Nucleus accumbens (tissue), 56 donors: ENCODE data around the gene BEST1.

ENCODE experiments used
- DNase-seq, 56 donors: peaks; one replicate each; lab custom pipeline; 2025; lab: John Stamatoyannopoulos, UW

BEST1 gene

DNA sequence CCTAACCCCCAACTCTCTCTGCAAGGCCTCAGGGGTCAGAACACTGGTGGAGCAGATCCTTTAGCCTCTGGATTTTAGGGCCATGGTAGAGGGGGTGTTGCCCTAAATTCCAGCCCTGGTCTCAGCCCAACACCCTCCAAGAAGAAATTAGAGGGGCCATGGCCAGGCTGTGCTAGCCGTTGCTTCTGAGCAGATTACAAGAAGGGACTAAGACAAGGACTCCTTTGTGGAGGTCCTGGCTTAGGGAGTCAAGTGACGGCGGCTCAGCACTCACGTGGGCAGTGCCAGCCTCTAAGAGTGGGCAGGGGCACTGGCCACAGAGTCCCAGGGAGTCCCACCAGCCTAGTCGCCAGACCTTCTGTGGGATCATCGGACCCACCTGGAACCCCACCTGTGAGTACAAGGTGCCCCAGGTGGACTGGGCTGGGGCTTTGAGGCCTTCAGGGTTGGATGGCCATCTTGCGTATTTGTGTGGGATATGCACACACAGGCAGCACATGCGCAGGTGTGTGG is at the start of gene BEST1:
BEST1 (plus strand) TSS at position 317 of the 513 bp plus-strand sequence. CDS start 1,456 bp downstream, outside the sequence.
- peak in 47 of 56 donors; percentile 34 to 87 (median 72) for DNase-seq

GRCh38 chr11:61901397-61901796 is 48.8 kb upstream of the BEST1 start:
- no peak for DNase-seq

DNA sequence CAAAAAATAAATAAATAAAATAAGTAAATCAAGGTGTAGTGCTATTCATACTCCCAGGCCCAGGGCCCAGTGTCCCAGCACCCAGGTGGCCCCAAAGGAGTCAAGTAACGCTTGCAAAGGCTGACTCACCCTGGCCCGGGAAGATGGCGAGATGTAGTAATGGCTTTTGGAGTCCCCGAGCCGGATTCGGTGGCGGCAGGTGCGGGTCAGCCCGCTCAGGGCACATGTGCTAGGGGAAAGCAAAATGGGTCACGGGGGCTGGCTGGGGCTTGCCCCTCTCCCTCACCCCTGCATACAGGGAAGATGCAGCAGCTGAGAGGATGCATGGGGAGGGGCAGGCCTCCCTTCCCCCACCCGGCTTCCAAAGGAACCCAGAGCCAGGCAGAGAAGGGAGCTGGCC is 47.8 kb upstream of the BEST1 start:
- DNase-seq, result no peak

- DNase-seq, result no peak
These were observed 46.3 kb upstream of the BEST1 start for GRCh38 chr11:61903845-61904244.

DNA sequence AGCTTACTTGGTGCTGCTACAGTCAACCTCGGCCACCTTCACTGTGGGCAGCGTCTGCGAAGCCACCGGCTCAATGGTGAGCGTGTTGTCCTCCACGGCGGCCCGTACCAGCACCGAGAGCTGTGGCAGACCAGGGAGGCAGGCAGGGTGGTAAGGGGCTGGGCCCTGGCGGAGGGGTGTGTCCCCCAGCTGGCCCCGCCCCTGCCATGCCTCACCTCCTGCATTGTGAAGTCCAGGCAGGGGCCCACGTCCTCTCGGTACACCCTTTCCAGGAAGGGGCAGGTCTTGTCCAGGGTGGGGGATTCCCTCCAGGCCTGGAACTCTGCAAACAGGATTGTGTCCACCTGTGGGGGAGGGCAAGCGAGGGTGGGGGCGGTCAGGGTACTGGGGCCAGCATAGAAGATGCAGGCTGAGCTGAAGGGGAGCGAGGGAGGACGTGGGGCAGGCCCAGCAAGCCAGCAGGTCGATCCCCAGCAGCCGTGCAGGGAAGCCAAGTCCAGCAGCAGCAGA is 45.6 kb upstream of the BEST1 start:
- DNase-seq, result no peak

DNA sequence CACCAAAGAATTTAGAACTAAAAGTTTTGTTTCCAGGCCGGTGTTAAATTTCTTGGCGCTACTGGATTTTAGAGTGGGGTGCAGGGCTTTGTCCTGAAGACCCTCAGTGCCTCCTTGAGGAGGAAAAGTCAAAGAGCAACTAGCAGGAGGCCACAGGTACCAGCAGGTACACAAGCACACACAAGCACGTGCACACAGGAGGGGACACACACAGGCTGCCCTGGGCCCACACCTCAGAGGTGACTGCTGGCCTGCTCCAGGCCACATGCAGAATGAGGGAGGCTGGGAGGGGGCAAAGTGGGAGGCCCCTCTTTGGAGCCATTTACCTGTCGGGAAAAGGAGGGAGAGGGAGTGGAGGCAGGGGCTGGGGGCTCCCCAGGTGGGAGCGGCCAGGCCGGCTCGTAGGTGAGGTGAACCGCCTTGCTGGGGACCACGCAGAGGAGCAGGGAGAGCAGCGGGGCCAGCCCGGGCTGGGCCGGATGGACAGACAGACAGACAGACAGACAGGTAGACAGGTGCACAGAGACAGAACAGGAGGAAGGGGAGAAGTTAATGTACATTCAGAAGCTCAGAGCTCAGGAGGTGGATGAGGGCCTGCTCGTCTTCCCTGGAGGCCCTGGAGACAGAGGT is 45.0 kb upstream of the BEST1 start:
- no peak for DNase-seq

DNA sequence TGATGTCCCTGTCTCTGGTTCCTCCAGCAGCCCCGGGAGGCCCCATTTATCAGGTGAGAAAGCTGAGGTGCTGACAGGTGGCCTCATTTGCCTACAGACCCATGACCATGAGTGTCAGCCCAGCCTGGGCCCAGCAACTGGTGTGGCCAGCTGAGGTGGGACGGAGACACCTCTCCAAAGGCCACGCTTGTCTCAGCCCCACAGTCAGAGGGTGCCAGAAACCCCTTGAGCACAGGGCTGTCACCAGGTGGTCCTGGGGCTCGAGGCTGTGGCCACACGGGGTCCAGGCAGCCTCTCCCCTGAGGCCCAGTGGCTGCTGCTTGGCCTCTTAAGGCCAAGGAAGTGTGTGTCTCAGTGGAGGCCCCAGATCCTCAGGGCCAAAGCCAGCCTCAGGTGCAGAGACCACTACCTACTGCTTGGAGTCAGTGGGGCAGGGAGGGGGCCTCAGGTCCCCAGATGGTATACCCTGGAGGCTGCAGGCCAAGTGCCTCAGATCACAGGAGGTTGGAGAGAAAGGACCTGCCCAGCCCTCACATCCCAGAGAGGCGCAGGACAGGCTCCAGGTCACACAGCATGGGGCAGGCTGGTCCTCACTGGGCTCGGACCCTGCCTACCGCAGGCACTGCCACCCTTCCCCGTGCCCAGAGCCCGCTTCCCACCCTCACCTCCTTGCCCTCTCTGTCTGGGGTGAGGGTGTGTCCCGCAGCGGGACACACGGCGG is 44.2 kb upstream of the BEST1 start:
- DNase-seq, result no peak

GRCh38 chr11:61906522-61906909 is 43.6 kb upstream of the BEST1 start:
- DNase-seq, result no peak

- DNase-seq, result no peak
These were observed 42.9 kb upstream of the BEST1 start for GRCh38 chr11:61907282-61907681.

DNA sequence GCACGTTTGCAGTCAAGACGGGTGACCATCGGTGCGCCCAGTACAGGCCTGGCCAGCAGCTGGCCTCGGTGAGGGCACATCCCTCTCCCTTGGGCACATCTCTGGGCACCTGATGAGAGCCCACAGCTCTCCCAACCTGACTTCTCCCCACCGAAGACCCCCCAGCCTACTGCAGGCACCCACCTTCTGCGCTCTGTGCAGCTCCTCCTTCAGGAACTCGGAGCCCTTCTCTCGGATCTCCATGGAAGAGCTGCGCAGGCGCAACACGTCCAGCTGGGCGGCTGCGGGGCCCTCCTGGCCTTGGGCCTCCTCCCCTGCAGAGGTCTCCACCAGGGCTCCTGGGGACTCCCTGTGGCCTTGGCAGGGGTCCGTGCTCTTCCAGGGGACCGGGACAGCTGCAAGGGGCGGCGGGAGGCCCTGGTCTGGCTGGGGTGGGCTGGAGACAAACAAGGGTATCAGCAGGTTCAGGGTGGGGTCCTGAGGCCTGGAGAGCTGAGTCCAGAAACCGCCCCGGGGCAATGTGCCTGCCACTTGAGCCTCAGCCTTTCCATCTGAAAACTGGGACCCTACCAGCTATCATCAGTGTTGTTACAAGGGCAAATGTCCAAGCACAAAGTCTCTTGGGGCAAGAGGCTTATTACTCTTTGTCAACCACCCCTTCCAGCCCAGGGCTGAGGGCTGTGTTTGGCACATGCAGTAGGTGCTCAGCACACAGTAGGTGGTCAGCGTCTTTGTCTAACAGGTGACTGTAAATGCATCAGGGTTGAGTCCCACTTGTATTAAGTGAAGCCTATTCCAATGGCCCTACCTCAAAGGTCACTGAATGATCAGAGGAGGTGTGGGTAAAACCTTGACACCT is 42.1 kb upstream of the BEST1 start:
- DNase-seq, result no peak

GRCh38 chr11:61908730-61909316 is 41.3 kb upstream of the BEST1 start:
- peak in 19 of 56 donors; percentile 11 to 47 (median 30) for DNase-seq

DNA sequence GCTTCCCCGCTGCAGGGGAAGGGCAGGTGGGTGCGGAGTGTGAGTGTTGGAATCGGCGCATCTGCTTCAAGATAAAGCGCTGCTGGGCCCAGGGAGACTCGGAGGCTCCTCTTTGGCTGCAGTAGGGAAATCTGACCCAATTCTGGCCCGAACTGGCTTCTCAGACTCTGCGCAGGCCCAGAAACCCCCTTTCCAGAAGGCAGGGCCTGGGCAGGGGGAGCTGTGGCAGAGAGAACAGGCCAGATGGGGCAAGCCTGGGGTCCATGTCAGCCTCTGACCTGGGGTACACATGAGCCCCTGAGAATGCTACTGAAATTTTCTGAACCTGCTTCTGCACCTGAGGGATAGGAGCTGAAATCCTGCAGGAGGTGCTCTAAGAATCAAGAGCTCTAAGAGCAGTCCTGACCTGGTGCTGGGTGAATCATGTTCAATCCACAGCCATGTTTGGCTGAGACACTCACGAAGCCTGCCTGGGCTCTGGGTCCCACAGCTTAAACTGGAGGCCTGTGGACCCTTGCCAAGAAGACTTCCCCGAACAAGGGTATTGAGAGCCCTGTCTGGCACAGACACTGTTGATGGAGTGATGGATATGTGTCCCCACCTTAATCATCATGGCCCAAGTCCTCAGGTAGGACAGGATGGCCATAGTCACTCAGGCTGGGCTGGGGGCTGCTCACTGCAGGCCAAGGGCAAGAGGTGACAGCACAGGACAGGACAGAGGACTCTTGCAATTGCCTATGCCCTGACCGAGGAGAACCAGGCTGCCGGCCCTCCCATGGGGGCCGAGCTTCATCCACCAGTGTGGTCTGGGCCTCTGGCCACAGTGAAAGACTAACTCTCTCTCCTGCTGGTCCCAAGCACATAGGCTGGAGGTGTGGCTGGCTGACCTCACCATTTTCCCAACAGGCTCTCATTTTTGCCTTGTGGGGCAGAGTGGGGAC is 39.7 kb upstream of the BEST1 start:
- no peak for DNase-seq

DNA sequence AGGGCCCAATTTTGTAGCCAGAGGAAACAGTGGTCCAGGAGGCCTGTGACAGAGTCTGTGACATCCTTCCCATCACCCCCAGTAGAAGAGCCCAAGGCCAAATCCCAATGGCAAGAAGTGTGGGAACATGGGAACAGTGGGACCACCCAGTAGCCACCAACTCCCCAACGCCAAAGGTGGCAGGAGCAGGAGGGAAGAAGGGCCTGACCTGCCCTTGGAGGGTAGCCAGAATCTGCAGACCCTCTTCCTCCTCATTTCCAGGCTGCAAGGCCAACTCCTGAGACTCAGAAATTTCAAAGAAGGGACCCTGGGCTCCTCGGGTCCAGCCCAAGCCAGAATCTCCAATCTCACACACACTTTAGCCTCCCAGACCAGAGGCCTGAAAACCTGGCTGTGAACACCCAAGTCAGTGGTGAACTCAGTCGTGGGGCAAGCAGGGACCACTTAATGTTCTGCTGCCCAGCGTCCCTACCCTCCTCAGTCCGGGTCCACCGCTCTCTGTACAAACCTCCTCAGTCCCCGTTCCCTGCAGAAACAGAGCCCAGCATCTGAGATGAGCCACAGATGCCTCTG is 38.9 kb upstream of the BEST1 start:
- DNase-seq, result no peak

DNA sequence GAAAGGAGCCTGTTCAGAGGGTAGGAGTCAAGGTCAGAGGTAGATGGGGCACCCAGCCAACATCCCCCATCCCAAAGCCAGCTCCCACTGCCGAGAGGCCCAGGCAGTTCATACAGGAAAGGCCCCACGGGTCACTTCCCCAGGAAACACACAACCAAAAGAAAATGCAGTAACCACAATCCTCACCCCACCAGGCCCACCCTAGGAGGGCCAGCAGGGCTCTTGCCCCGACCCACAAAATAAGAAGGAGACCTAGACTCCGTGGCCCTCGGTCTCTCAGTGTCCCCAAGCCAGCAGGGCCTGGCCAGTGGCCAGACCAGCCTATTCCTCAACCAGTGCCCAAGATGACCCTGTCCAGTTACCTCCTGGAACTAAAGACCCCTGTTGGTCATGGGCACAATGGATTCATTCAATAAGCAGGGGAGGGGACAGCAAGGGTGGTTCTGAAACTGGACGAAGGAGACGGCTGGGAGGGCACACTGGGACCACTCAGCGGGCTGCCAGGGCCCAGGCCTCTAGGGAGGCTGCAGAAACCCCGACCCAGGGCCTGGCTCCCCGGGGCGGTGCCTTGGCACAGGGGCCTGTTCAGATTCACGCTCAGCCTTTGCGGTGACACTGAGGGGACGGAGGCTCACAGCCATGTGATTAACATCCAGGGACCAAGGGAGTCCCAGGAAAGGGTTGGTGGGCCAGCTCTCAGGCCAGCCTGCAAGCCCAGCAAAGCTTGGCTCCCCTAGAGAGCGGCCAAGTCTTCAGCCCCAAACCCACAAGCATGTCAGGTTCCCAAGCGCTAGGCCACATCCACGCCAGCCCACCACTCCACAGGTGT is 38.2 kb upstream of the BEST1 start:
- no peak for DNase-seq

GRCh38 chr11:61912530-61912898 is 37.6 kb upstream of the BEST1 start:
- DNase-seq, result peak in 5 of 56 donors; percentile 18 to 38 (median 24)

- no peak for DNase-seq
These were observed 37.0 kb upstream of the BEST1 start for GRCh38 chr11:61912991-61913698.

DNA sequence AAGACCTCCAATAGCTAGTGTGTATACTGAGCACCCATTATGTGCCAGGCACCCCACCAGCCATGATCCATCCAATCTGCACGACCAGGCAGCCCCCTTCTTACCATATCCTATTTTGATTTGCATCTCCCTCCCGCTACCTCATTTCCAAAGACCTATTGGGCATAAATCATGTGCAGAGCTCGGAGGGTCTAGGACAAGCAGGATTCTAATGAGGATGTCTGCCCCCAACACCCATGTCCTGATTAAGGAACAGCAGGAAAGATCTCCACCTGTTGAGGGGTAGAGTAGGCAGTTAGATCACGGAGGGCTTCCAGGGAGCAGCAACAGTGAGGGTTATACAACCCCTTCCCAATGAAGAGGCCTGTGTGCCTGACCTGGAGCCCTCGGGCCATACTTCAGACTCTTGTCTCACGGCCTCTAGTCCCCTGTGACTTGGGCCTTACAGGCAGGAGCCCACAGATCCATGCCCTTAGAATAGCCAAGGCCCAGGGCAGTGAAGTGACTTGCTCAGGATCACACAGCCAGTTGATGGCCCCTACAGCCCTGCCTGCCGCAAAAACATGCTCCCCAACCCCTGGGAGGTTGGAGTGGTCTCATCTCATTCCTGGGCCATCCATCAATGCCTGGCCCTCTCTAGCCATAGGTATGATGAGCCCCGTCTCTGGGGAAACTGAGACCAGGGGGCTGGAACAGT is 36.3 kb upstream of the BEST1 start:
- no peak for DNase-seq
